B cell (primary cell): Measurements from ENCODE around the gene FRYL. TPM values are rescaled to one million over a fixed set of nuclear protein-coding genes. Genes with fewer than 3 reads are reported as not detected.

Experiments
- ATAC-seq: fragments of 200-7000 bp; cut with Tn5 transposase; one replicate; pipeline ENCODE4 v1.10.0; 2021; ENCODE audit warnings: low read depth, mild to moderate bottlenecking, moderate number of reproducible peaks, moderate library complexity
- CTCF ChIA-PET: fragments of 350-600 bp; sonication (Branson Sonifier 250); formaldehyde crosslinking; loops from one replicate; lab custom pipeline; 2021; ENCODE audit warnings: antibody characterized with exemption, inconsistent platforms; lab: Charles Lee
- POLR2A ChIA-PET: fragments of 350-600 bp; sonication (Branson Sonifier 250); formaldehyde crosslinking; loops from one replicate; lab custom pipeline; 2021; ENCODE audit warnings: antibody characterized with exemption; lab: Charles Lee
- DNase-seq: peaks from one replicate; pipeline ENCODE4 v3.0.0; 2013
- H2AFZ ChIP-seq: 2 replicates; pipeline ENCODE4 v1.6.1; 2012; ENCODE audit warnings: mild to moderate bottlenecking, low read depth, low read length; ENCODE audit not compliant: insufficient read depth, poor library complexity, severe bottlenecking
- H3K27ac ChIP-seq, 2 donors: 1 replicate in 1 of 2; 2 replicates in 1 of 2; pipeline ENCODE4 v1.5.1; 2012 to 2013; ENCODE audit warnings: low read length in 2 of 2, mild to moderate bottlenecking in 2 of 2, moderate library complexity in 1 of 2
- H3K27me3 ChIP-seq, 4 experiments: fragments of 200-600 bp in 1 of 4; sonication (generic) in 1 of 4; replicated peaks in 1 of 4; 1 replicate in 2 of 4; 2 replicates in 2 of 4; pipeline versions ENCODE4 v1.6.1 to v1.7.0; 2013 to 2016; ENCODE audit warnings: low read length in 3 of 4, mild to moderate bottlenecking in 2 of 4, mixed read lengths in 1 of 4, moderate library complexity in 1 of 4; ENCODE audit not compliant: insufficient read depth in 4 of 4, control insufficient read depth in 3 of 4; ENCODE audit errors: control extremely low read depth in 1 of 4
- H3K36me3 ChIP-seq, 2 experiments: replicated peaks in 1 of 2; 1 replicate in 1 of 2; 2 replicates in 1 of 2; pipeline versions ENCODE4 v1.6.1 to v1.7.1; 2013; ENCODE audit warnings: low read length in 1 of 2; ENCODE audit not compliant: insufficient read depth in 2 of 2, control insufficient read depth in 1 of 2; ENCODE audit errors: control extremely low read depth in 1 of 2, extremely low read depth in 1 of 2
- H3K4me1 ChIP-seq, 2 donors: fragments of 200-600 bp in 1 of 2; sonication (generic) in 1 of 2; 1 replicate in 1 of 2; 2 replicates in 1 of 2; pipeline versions ENCODE4 v1.5.1 to v1.6.1; 2013 to 2017; ENCODE audit warnings: low read length in 2 of 2; ENCODE audit not compliant: control insufficient read depth in 2 of 2, insufficient read depth in 2 of 2
- H3K4me2 ChIP-seq: replicated peaks from 2 replicates; pipeline ENCODE3; 2012; ENCODE audit warnings: mild to moderate bottlenecking, low read depth, low read length; ENCODE audit not compliant: poor library complexity, severe bottlenecking
- H3K4me3 ChIP-seq, 5 experiments: fragments of 200-600 bp in 1 of 5; sonication (generic) in 1 of 5; 1 replicate in 3 of 5; 2 replicates in 2 of 5; pipeline versions ENCODE4 v1.5.1 to v1.7.0; 2011 to 2016; ENCODE audit warnings: low read length in 4 of 5, mild to moderate bottlenecking in 4 of 5, low read depth in 2 of 5, control low read depth in 1 of 5, moderate library complexity in 1 of 5; ENCODE audit not compliant: insufficient read depth in 1 of 5; ENCODE audit errors: control extremely low read depth in 1 of 5, extremely low read depth in 1 of 5
- H3K79me2 ChIP-seq: fragments of 200-600 bp; sonication (generic); one replicate; pipeline ENCODE4 v1.6.0; 2016; ENCODE audit warnings: low read length; ENCODE audit not compliant: control insufficient read depth, insufficient read depth
- H3K9ac ChIP-seq: fragments of 200-600 bp; sonication (generic); 2 replicates; pipeline ENCODE4 v1.6.1; 2017; ENCODE audit warnings: mild to moderate bottlenecking, low read length, moderate library complexity
- H3K9me3 ChIP-seq, 3 donors: one replicate each; pipeline versions ENCODE4 v1.6.1 to v1.7.1; 2013; ENCODE audit warnings: low read length in 2 of 3; ENCODE audit not compliant: control insufficient read depth in 2 of 3, insufficient read depth in 1 of 3; ENCODE audit errors: control extremely low read depth in 1 of 3
- H4K20me1 ChIP-seq: 2 replicates; pipeline ENCODE4 v1.6.0; 2012; ENCODE audit warnings: mild to moderate bottlenecking, low read length; ENCODE audit not compliant: insufficient read depth, control insufficient read depth, poor library complexity, severe bottlenecking
- H3K27ac Mint-ChIP-seq: one replicate; pipeline ENCODE4 v1.8.0; 2021; ENCODE audit warnings: mixed read lengths
- H3K27me3 Mint-ChIP-seq: one replicate; pipeline ENCODE4 v1.8.0; 2021; ENCODE audit warnings: mixed read lengths
- H3K4me1 Mint-ChIP-seq: one replicate; pipeline ENCODE4 v1.8.0; 2021; ENCODE audit warnings: mixed read lengths
- H3K4me3 Mint-ChIP-seq: one replicate; pipeline ENCODE4 v1.8.0; 2021; ENCODE audit warnings: mixed read lengths
- H3K9me3 Mint-ChIP-seq: one replicate; pipeline ENCODE4 v1.8.0; 2022; ENCODE audit warnings: mixed read lengths; ENCODE audit not compliant: insufficient read depth
- CTCF ChIP-seq: fragments of 200-600 bp; IDR thresholded peaks from one replicate; pipeline ENCODE4 v1.8.0; 2022; ENCODE audit warnings: antibody characterized with exemption, mild to moderate bottlenecking
- EZH2 ChIP-seq: IDR thresholded peaks from 2 replicates; pipeline ENCODE4 v1.6.1; 2012; ENCODE audit warnings: borderline replicate concordance, low read depth, mild to moderate bottlenecking, moderate library complexity, low read length; ENCODE audit not compliant: insufficient read depth, poor library complexity, severe bottlenecking
- intact Hi-C: fragments of 100-400 bp; cut with micrococcal nuclease; formaldehyde crosslinking; loops from one replicate; pipeline ENCODE4 v1.10.0; 2022
- polyA plus RNA-seq: library from polyadenylated mRNA; depleted of rRNA; stranded (reverse); fragments of >200 nt; gene quantifications from 2 replicates; pipeline ENCODE4 v1.2.3, GENCODE V29; 2012
- total RNA-seq, 2 donors: library from RNA; stranded (reverse); fragments of 120-200 nt in 1 of 2; gene quantifications; 1 replicate in 1 of 2; 2 replicates in 1 of 2; pipeline versions ENCODE4 v1.2.3 to v1.2.4, GENCODE V29; 2013 to 2022

The FRYL gene
- total and polyA plus RNA-seq, 2 donors (not counting 1 experiment from before 2014, with no cell fraction given) = 15.5 to 138 TPM

DNA sequence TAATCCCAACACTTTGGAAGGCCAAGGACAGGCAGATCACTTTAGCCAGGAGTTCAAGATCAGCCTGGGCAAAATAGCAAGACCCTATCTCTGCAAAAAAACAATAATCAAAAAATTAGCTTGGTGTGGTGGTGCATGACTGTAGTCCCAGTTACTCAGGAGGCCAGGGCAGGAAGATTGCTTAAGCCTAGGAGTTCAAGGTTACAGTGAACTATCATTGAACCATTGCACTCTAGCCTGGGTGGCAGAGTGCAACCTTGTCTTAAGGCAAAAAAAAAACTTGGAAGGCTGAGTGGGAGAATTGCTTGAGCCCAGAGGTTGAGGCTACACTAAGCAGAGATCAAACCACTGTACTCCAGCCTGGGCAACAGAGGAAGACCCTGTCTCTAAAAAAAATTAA lies 5.2 kb upstream of the FRYL start:
- H3K4me3 Mint-ChIP-seq = no peak overlapping the region
- Histone ChIP-seq H3K4me1 (peaks cover 4 to 8% of the 10 kb centered on the region in 2 donors), H3K9me3 (no peaks in the 10 kb centered on the region), H4K20me1 (no peaks in the 10 kb centered on the region), H3K9ac (no peak overlapping the region), H3K27ac (no peak overlapping the region), H3K4me2 (no peak overlapping the region), H3K79me2 (no peaks in the 10 kb centered on the region), H3K36me3 (no peaks in the 10 kb centered on the region), H3K4me3 (no peak overlapping the region), H2AFZ (no peak overlapping the region), H3K27me3 (no peaks in the 10 kb centered on the region)
- H3K27ac Mint-ChIP-seq = no peak overlapping the region
- ATAC-seq = no peak
- no peaks in the 10 kb centered on the region for H3K27me3 Mint-ChIP-seq
- ChIA-PET POLR2A (no interaction called here), CTCF (no interaction called here)
- TF ChIP-seq CTCF (no peak), EZH2 (no peak)
- no peak for DNase-seq
- peaks cover 5% of the 10 kb centered on the region for H3K4me1 Mint-ChIP-seq
- intact Hi-C loops = no loop called here
- H3K9me3 Mint-ChIP-seq = no peaks in the 10 kb centered on the region

DNA sequence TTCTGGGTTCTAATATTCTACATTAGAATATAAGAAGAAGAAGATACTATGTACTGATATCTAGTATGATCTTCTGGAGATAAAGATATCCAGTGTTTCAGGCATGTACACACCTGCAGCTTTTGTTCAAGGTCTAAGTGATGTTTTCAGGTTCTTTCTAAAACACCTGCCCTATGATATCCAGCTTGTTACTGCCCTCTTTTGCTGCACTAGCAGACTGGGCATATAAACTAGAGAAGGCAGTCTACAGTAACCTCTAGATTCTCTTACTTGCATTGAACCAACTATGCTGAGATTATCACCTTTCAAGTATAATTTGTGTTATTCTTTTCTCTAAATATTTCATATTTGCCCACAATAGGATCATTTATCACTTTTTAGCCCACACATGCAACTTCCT lies 1.9 kb upstream of the FRYL start:
- Histone ChIP-seq H3K27me3 (no peaks in the 10 kb centered on the region), H3K9ac (no peak overlapping the region), H3K27ac (peak overlapping the region in 1 of 2 donors; percentile 36), H3K4me1 (peaks cover 22 to 23% of the 10 kb centered on the region in 2 donors), H3K4me3 (no peak overlapping the region), H3K4me2 (no peak overlapping the region), H4K20me1 (peaks cover 17% of the 10 kb centered on the region), H3K36me3 (no peaks in the 10 kb centered on the region), H3K79me2 (peaks cover 24% of the 10 kb centered on the region), H2AFZ (peak overlapping the region; percentile 80), H3K9me3 (no peaks in the 10 kb centered on the region)
- intact Hi-C loops = no loop called here
- TF ChIP-seq CTCF = no peak
- no peak for TF ChIP-seq EZH2
- DNase-seq (peak; percentile 25), ATAC-seq (no peak)
- CTCF ChIA-PET = interaction anchor here (2.5 kb wide), 1 partner anchor 203 kb away, joined by 9 read pairs; no protein-coding TSS in a partner anchor
- Mint-ChIP-seq H3K27me3 (no peaks in the 10 kb centered on the region), H3K4me3 (peak overlapping the region; percentile 23), H3K9me3 (no peaks in the 10 kb centered on the region), H3K27ac (no peak overlapping the region), H3K4me1 (peaks cover 25% of the 10 kb centered on the region)
- POLR2A ChIA-PET = no interaction called here
